ENCODE data around the gene DDRGK1. TPM values are rescaled to one million over a fixed set of nuclear protein-coding genes. Genes with fewer than 3 reads are reported as not detected.

The DDRGK1 gene
- total and polyA plus RNA-seq, 2 of the 4 experiments (the other 2 are of a cell fraction) = 12.2 to 29.6 TPM

DNA sequence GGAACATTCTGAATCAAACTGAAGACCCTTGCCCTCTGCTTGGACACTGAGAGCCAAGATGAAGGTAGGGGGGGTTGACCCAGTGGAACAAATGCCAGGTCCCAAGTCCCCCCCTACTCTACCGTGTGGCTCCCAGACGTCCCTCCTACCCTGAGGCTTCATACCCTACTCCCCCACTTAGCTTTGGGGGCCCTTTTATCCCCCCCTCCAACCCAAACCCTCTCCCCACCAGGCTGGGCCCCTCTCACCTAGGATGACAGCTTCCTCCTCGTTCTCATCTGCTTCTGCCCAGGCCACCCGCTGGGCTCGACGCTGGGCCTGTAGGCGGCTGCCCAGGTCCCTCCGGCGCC is 1.5 kb downstream of the DDRGK1 start:
- Histone ChIP-seq H2AFZ (replicated peaks; ENCODE audit: low read length, poor library complexity) (peak overlapping the region; percentile 94), H2BK120ac (ENCODE audit: low read depth, low read length) (no peak overlapping the region), H3K4me1 (ENCODE audit: control insufficient read depth, insufficient read depth, low read length) (peaks cover 7% of the 10 kb centered on the region), H3K27ac (ENCODE audit: insufficient read depth, low read length) (peak overlapping the region; percentile 18; the same call in 1 of the 2 replicates), H3K36me3 (ENCODE audit: control insufficient read depth, insufficient read depth, low read length) (peaks cover 17% of the 10 kb centered on the region), H2AK5ac (ENCODE audit: low read depth, low read length) (no peak overlapping the region; the same call in 1 of the 2 replicates), H4K5ac (ENCODE audit: low read depth, low read length) (no peak overlapping the region), H2BK15ac (ENCODE audit: low read depth, low read length) (no peak overlapping the region), H3K9me1 (ENCODE audit: insufficient read depth, low read length) (0 out of 2 replicates have a peak, but pooled peaks cover 3% of the 10 kb centered on the region), H3K56ac (ENCODE audit: extremely low read depth, insufficient read depth, low read length) (no peak overlapping the region), H4K8ac (ENCODE audit: low read depth in 2 of 2, low read length in 2 of 2) (peak overlapping the region; percentile 25 to 96; a peak in 3 of 4 replicates), H3K27me3 (ENCODE audit: control insufficient read depth, insufficient read depth, low read length) (no peaks in the 10 kb centered on the region), H3K4ac (ENCODE audit: low read depth, low read length) (no peak overlapping the region), H2AK9ac (replicated peaks; ENCODE audit: low read depth, low read length, poor library complexity) (peak overlapping the region; percentile 96), H3K23ac (ENCODE audit: low read depth, low read length) (no peak overlapping the region), H2BK20ac (ENCODE audit: low read depth, low read length) (no peak overlapping the region), H3K79me1 (ENCODE audit: low read depth in 1 of 2, low read length in 2 of 2) (peaks cover 19 to 35% of the 10 kb centered on the region in 2 experiments), H3K4me2 (ENCODE audit: low read depth, low read length) (peak overlapping the region; percentile 84; the same call in 1 of the 2 replicates), H4K20me1 (ENCODE audit: insufficient read depth, low read length) (no peaks in the 10 kb centered on the region), H3K14ac (replicated peaks; ENCODE audit: low read depth, low read length) (no peak overlapping the region), H3K4me3 (ENCODE audit: insufficient read depth, low read depth, low read length) (no peak overlapping the region), H4K91ac (ENCODE audit: insufficient read depth, low read depth, low read length) (no peak overlapping the region), H3K18ac (ENCODE audit: low read depth, low read length) (no peak overlapping the region), H3K9me3 (ENCODE audit: control insufficient read depth, insufficient read depth, low read length) (no peaks in the 10 kb centered on the region), H2BK5ac (ENCODE audit: low read depth, low read length, poor library complexity, severe bottlenecking) (no peak overlapping the region), H3K9ac (ENCODE audit: low read depth, low read length) (no peak overlapping the region)
- no TSS peak for BruUV-seq (replicated peaks)
- DNase-seq (no peak), ATAC-seq (ENCODE audit: low read depth) (no peak)
- dilution Hi-C loops (cut with HindIII; ENCODE audit: low sequenced_read_pairs, unreplicated experiment) = no loop called here
- intact Hi-C loops (cut with micrococcal nuclease) = no loop called here
- in situ Hi-C loops (cut with MboI; ENCODE audit: low sequenced_read_pairs) = no loop called here
- POLR2A ChIA-PET (ENCODE audit: unreplicated experiment) = no interaction called here
- WGBS, 2 experiments (ENCODE audit: extremely low coverage in 2 of 2, insufficient read length in 1 of 2) = no CpG with 5 or more reads among the region's 9 CpGs
- TF ChIP-seq BHLHE40 (IDR thresholded peaks at IDR 0.05; ENCODE audit: low read depth, low read length) (no peak), CHD1 (IDR thresholded peaks at IDR 0.05; ENCODE audit: low read depth, low read length) (no peak), POLR2A (IDR thresholded peaks at IDR 0.05; ENCODE audit: low read depth, low read length) (no peak), MXI1 (IDR thresholded peaks at IDR 0.05; ENCODE audit: borderline replicate concordance, low read depth, low read length) (no peak), MAFK (IDR thresholded peaks at IDR 0.05; ENCODE audit: low read depth, low read length) (no peak), RAD21 (IDR thresholded peaks at IDR 0.05; ENCODE audit: low read length) (no peak), USF2 (IDR thresholded peaks at IDR 0.05; ENCODE audit: low read depth, low read length) (no peak), RCOR1 (IDR thresholded peaks at IDR 0.05; ENCODE audit: insufficient replicate concordance, low read length) (no peak), CEBPB (IDR thresholded peaks at IDR 0.05; ENCODE audit: low read depth, low read length) (no peak), NFE2L2 (IDR thresholded peaks at IDR 0.05; ENCODE audit: low read depth, low read length) (no peak), RFX5 (IDR thresholded peaks at IDR 0.05; ENCODE audit: low read depth, low read length) (no peak), MAZ (IDR thresholded peaks at IDR 0.05; ENCODE audit: borderline replicate concordance, low read depth, low read length) (no peak), SMC3 (IDR thresholded peaks at IDR 0.05; ENCODE audit: low read depth, low read length) (no peak)
- TF ChIP-seq, protein P1, sequence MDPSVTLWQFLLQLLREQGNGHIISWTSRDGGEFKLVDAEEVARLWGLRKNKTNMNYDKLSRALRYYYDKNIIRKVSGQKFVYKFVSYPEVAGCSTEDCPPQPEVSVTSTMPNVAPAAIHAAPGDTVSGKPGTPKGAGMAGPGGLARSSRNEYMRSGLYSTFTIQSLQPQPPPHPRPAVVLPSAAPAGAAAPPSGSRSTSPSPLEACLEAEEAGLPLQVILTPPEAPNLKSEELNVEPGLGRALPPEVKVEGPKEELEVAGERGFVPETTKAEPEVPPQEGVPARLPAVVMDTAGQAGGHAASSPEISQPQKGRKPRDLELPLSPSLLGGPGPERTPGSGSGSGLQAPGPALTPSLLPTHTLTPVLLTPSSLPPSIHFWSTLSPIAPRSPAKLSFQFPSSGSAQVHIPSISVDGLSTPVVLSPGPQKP (IDR thresholded peaks at IDR 0.05; ENCODE audit: borderline replicate concordance, low read depth, low read length) = no peak
- TF ChIP-seq, protein P2, sequence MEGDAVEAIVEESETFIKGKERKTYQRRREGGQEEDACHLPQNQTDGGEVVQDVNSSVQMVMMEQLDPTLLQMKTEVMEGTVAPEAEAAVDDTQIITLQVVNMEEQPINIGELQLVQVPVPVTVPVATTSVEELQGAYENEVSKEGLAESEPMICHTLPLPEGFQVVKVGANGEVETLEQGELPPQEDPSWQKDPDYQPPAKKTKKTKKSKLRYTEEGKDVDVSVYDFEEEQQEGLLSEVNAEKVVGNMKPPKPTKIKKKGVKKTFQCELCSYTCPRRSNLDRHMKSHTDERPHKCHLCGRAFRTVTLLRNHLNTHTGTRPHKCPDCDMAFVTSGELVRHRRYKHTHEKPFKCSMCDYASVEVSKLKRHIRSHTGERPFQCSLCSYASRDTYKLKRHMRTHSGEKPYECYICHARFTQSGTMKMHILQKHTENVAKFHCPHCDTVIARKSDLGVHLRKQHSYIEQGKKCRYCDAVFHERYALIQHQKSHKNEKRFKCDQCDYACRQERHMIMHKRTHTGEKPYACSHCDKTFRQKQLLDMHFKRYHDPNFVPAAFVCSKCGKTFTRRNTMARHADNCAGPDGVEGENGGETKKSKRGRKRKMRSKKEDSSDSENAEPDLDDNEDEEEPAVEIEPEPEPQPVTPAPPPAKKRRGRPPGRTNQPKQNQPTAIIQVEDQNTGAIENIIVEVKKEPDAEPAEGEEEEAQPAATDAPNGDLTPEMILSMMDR (conservative IDR thresholded peaks at IDR 0.05; ENCODE audit: low read depth, low read length) = no peak
- CTCF ChIA-PET = interaction anchor here (0.6 kb wide), 2 partner anchors 122 to 148 kb away, joined by 3 read pairs; no protein-coding TSS in a partner anchor

Measured in IMR-90 (cell line).